HG03520 (cell line): ENCODE measurements around the gene FBN2.
"Not testable (repeated sequence)": the region's sequence is repeated elsewhere in the genome, so short reads cannot be mapped to it uniquely, and the experiment has no call there.

ENCODE experiments used
- ATAC-seq: cut with Tn5 transposase; IDR thresholded peaks from one replicate; pipeline ENCODE4 v1.9.1; 2021; ENCODE audit warnings: mild to moderate bottlenecking, moderate library complexity; ENCODE audit not compliant: unreplicated experiment

Gene FBN2

GRCh38 chr5:128480158-128480557 is 57.9 kb downstream of the FBN2 start:
- no peak for ATAC-seq

- ATAC-seq = no peak
Measured at GRCh38 chr5:128478386-128479368, 59.4 kb downstream of the FBN2 start.

DNA sequence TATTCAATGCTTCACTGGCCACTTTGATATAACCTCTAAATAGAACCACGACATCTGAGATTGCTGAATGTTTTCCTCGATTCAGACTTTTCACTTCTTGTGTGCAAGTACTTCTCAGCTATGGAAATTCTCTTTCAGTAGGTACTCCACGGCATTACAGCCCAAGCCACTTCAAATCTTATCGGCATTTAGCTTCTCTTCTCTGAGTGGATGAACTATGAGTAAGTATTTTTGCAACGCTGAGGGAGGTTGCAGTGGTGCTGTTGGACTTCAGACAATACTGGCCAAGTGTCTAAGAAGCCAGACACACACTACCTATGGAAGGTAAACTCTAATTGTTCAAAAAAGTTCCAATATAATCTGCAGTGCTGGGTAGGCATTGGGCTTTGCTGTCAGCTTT is 60.1 kb downstream of the FBN2 start:
- ATAC-seq = no peak

- ATAC-seq = no peak
Measured at GRCh38 chr5:128475693-128476092, 62.4 kb downstream of the FBN2 start.

GRCh38 chr5:128472919-128473318 is 65.1 kb downstream of the FBN2 start:
- ATAC-seq = no peak

DNA sequence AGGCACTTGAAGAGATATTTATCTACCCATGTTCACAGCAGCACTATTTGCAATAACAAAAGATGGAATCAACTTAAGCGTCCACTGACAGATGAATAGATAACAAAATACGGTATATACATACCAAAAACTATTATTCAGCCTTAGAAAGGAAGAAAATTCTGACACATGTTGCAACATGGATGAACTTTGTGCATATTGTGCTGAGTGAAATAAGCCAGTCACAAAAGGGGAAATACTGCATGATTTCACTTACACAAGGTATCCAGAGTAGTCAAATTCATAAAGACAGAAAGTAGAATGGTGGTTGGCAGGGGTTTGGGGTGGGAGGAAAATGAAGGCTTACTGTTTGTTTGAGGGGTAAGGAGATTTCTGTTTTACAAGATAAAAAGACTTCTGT is 66.0 kb downstream of the FBN2 start:
- ATAC-seq = no peak

DNA sequence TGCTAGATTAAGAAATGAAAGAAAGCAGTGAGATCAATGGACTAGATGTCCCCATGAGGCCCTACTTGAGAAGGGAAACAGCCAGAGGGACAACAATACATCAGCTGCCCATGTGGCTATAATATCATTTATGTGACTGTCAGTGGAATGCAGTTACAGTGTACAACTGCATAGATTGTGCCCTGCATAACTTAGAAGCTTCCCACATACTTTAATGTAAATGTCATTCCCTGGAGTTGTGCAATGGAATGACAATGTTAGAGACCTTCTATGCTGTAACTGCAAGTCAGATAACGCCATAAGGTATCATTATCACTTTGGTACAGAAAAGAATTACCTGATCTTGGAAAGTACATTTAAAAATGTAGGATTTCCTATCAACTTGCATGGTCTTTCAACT is 67.4 kb downstream of the FBN2 start:
- no peak for ATAC-seq

GRCh38 chr5:128469912-128470311 is 68.1 kb downstream of the FBN2 start:
- no peak for ATAC-seq

- ATAC-seq = no peak
Measured at GRCh38 chr5:128466980-128467379, 71.1 kb downstream of the FBN2 start.

- ATAC-seq = no peak
Measured at GRCh38 chr5:128466554-128466953, 71.5 kb downstream of the FBN2 start.

GRCh38 chr5:128464596-128464995 is 73.4 kb downstream of the FBN2 start:
- no peak for ATAC-seq

DNA sequence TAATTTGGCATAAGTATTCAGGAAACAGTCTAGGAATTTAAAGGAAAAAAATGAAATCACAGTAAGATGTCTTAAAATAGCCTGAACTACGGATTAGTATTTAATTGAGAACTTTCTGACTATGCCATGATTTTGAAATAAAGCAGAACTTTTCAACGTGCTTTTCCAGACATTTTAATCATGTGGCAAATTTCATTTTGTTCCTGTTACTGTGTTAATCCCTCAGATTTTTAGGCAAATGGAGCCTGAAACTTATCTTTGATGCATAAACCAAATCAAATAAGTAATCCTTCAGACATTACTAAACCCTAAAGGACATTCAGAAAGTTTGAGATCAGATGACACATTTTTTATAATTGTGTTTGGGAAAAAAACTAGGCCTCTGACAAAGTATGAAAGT is 75.7 kb downstream of the FBN2 start:
- ATAC-seq = no peak

GRCh38 chr5:128457147-128457915 is 80.7 kb downstream of the FBN2 start:
- ATAC-seq = not testable (repeated sequence)

DNA sequence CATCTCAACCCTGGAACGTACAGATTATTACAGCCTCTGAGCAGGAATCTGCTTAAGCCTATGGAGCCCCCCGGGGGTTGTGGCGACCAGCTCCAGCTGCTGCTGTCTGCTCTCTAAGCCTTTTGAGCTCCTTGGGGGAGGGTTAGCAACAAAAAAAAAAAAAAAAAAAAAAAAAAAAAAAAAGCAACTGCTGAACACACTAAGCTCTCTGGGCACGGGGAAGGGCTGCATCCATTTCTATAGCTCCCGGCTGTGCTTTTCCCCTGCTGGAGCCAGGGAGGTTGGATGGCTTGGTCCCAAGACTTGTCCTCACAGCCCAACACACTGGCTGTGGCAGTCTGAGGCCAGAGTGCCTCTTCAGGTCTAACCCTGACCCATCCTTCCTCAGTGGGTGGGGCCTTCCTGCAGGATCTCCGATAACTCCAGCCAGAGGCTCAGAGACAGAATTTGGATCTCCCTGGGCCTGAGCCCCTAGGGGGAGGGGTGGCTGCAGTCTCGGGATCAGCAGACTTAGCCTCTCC is 82.1 kb downstream of the FBN2 start:
- ATAC-seq = no peak

DNA sequence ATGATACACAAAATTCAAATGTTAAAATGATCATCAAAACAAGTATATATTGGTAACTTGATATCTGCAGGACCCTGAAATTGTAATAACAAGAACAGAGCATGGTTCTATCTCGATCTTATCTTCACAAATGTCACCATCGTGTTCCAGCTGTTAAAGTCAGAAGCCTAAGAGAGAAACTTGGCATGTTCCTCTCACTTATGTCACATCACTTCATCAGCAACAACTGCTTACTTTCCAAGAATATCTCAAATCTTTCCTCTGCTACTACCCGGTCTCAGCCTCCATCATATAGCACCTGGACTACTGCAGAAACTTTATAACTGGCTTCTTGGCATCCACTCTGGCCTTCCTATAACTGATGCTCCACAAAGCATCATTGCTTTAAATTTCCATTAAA is 84.9 kb downstream of the FBN2 start:
- no peak for ATAC-seq

DNA sequence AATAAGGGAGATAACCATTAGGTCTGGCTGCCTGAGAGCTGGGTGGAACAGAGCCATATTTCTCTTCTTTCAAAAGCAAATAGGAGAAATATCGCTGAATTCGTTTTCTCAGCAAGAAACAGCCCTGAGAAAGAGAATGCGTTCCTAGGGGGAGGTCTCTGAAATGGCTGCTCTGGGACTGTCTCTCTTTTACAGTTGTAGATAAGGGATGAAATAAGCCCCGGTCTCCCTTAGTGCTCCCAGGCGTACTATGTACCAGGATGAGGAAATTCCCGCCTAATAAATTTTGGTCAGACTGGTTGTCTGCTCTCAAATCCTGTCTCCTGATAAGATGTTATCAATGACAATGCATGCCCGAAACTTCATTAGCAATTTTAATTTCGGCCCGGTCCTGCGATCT is 90.8 kb downstream of the FBN2 start:
- ATAC-seq = not testable (repeated sequence)

DNA sequence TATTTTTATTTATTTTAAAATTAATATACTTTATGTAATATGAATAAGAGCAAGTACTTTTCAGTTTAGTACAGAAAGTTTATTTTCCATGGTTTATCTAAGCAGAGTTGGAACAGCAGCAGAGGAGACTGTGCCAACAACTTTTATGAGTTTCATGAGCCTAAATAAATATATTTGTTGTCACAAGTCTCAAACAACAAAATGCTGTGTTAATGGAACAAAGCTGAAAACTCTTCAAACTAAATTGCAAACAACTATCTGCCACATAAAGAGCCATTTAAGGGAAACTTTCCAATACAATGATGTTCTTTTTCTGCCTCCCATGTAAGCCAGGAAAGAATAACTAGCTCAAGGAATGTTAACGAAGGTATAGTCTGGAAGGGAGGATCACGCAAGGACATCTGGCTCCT is 96.1 kb downstream of the FBN2 start:
- no peak for ATAC-seq

DNA sequence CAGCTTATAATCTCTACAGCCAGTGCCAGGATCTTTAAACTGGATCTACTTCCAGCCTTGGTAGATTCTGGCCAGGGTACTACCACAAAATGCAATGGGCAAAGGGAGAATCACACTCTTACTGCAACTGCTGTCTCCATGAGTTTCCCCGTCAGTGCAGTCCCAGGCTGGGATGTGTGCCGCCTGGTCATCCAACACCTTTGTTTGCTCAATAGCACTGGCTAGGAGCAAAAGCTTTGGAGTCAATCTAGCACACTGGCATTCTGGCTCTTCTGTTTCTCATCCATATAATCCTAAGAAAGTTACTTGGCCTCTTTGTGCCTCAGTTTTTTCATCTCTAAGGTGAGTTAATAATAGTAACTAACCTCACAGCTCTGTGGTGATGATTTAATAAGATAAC is 96.9 kb downstream of the FBN2 start:
- ATAC-seq = no peak

DNA sequence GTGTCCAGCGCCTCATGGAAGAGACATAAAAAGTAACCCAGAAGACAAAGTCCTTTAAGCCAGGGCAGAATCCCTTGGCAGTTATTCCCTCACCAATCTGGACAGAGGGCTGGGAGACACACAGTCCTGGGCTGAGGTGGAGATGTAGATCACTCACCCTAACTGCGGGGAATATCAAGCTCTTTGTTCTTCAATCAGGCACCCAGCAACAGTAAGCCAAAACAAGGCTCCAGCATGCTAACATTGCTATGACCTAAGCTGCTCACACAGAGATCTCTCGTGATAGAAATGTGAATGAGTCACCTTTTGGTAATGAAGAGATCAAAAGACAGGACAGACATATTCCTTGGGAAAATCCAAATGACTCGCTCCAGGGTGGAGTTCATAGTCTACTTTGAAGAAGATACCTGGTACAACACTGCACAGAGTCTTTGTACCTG is 101.3 kb downstream of the FBN2 start:
- no peak for ATAC-seq

DNA sequence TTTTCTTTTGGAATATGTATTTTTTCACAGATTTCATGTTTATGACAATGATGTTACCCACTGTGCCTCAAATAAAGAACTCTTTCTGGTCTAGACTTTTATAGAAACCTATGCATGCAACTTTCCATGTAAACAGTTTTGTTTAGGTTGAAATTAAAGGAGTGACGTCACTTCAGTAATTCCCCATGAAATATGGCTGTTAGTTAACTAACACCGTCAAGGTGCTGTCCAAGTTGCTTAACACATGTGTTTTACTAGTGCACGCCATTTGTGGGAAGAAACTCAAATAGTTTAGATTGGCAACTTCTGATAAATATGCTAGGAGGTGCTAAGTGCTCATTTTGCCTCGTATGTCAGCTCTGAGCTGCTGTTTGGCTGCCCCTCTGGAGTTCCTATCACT is 102.2 kb downstream of the FBN2 start:
- ATAC-seq = no peak

GRCh38 chr5:128434993-128435392 is 103.1 kb downstream of the FBN2 start:
- no peak for ATAC-seq
